ENCODE data around the gene DPF3. TPM values are rescaled to one million over a fixed set of nuclear protein-coding genes. Genes with fewer than 3 reads are reported as not detected.

Gene DPF3
- total RNA-seq, 1 donor from 2014 or later: 36.5 TPM

GRCh38 chr14:72786378-72787350 lies 107.2 kb downstream of the DPF3 start:
- intact Hi-C loops (cut with DNase I): no loop called here
- DNase-seq (ENCODE audit: low spot score): no peak

- intact Hi-C loops (cut with DNase I): no loop called here
- no peak for DNase-seq (ENCODE audit: low spot score)
Measured at GRCh38 chr14:72783741-72784140, 110.2 kb downstream of the DPF3 start.

GRCh38 chr14:72782817-72783216 lies 111.1 kb downstream of the DPF3 start:
- intact Hi-C loops (cut with DNase I): no loop called here
- no peak for DNase-seq (ENCODE audit: low spot score)

GRCh38 chr14:72781561-72782508 lies 112.1 kb downstream of the DPF3 start:
- intact Hi-C loops (cut with DNase I): no loop called here
- no peak for DNase-seq (ENCODE audit: low spot score)

GRCh38 chr14:72780751-72781150 lies 113.2 kb downstream of the DPF3 start:
- DNase-seq (ENCODE audit: low spot score): no peak
- intact Hi-C loops (cut with DNase I): no loop called here

GRCh38 chr14:72779679-72780078 lies 114.2 kb downstream of the DPF3 start:
- no peak for DNase-seq (ENCODE audit: low spot score)
- intact Hi-C loops (cut with DNase I): no loop called here

- no peak for DNase-seq (ENCODE audit: low spot score)
- intact Hi-C loops (cut with DNase I): no loop called here
Measured at GRCh38 chr14:72777636-72778035, 116.3 kb downstream of the DPF3 start.

GRCh38 chr14:72776701-72777261 lies 117.1 kb downstream of the DPF3 start:
- no peak for DNase-seq (ENCODE audit: low spot score)
- intact Hi-C loops (cut with DNase I): no loop called here

GRCh38 chr14:72775923-72776554 lies 117.9 kb downstream of the DPF3 start:
- no peak for DNase-seq (ENCODE audit: low spot score)
- intact Hi-C loops (cut with DNase I): no loop called here

- intact Hi-C loops (cut with DNase I): no loop called here
Measured at GRCh38 chr14:72774894-72775620, 118.8 kb downstream of the DPF3 start.

GRCh38 chr14:72774141-72774540 lies 119.8 kb downstream of the DPF3 start:
- intact Hi-C loops (cut with DNase I): no loop called here
- no peak for DNase-seq (ENCODE audit: low spot score)

More at GRCh38 chr14:72774894-72775620, 118.8 kb downstream of the DPF3 start:
- DNase-seq (ENCODE audit: low spot score): no peak

GRCh38 chr14:72771561-72771960 lies 122.3 kb downstream of the DPF3 start:
- no peak for DNase-seq (ENCODE audit: low spot score)
- intact Hi-C loops (cut with DNase I): no loop called here

GRCh38 chr14:72766296-72766695 lies 127.6 kb downstream of the DPF3 start:
- DNase-seq (ENCODE audit: low spot score): no peak

GRCh38 chr14:72763892-72764291 lies 130.0 kb downstream of the DPF3 start:
- intact Hi-C loops (cut with DNase I): no loop called here

More at GRCh38 chr14:72766296-72766695, 127.6 kb downstream of the DPF3 start:
- intact Hi-C loops (cut with DNase I): no loop called here

GRCh38 chr14:72759670-72760069 lies 134.2 kb downstream of the DPF3 start:
- intact Hi-C loops (cut with DNase I): no loop called here
- DNase-seq (ENCODE audit: low spot score): no peak

More at GRCh38 chr14:72763892-72764291, 130.0 kb downstream of the DPF3 start:
- no peak for DNase-seq (ENCODE audit: low spot score)

GRCh38 chr14:72758993-72759392 lies 134.9 kb downstream of the DPF3 start:
- DNase-seq (ENCODE audit: low spot score): no peak
- intact Hi-C loops (cut with DNase I): no loop called here

GRCh38 chr14:72758420-72758819 lies 135.5 kb downstream of the DPF3 start:
- DNase-seq (ENCODE audit: low spot score): no peak
- intact Hi-C loops (cut with DNase I): no loop called here

GRCh38 chr14:72756967-72757366 lies 136.9 kb downstream of the DPF3 start:
- no peak for DNase-seq (ENCODE audit: low spot score)
- intact Hi-C loops (cut with DNase I): no loop called here

- no peak for DNase-seq (ENCODE audit: low spot score)
- intact Hi-C loops (cut with DNase I): no loop called here
Measured at GRCh38 chr14:72755766-72756165, 138.1 kb downstream of the DPF3 start.
